Central memory CD4-positive, alpha-beta T cell (primary cell): ENCODE data around the gene KRTAP13-2.

ENCODE experiments used
- DNase-seq: peaks from one replicate; pipeline ENCODE4 v3.0.0; 2022
- total RNA-seq, 3 experiments: gene quantifications; one replicate each; lab custom pipeline; 2026; lab: John Stamatoyannopoulos, UW

Gene KRTAP13-2, protein sequence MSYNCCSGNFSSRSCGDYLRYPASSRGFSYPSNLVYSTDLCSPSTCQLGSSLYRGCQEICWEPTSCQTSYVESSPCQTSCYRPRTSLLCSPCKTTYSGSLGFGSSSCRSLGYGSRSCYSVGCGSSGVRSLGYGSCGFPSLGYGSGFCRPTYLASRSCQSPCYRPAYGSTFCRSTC
- 0 reads per million in 3 experiments for total RNA-seq

DNA sequence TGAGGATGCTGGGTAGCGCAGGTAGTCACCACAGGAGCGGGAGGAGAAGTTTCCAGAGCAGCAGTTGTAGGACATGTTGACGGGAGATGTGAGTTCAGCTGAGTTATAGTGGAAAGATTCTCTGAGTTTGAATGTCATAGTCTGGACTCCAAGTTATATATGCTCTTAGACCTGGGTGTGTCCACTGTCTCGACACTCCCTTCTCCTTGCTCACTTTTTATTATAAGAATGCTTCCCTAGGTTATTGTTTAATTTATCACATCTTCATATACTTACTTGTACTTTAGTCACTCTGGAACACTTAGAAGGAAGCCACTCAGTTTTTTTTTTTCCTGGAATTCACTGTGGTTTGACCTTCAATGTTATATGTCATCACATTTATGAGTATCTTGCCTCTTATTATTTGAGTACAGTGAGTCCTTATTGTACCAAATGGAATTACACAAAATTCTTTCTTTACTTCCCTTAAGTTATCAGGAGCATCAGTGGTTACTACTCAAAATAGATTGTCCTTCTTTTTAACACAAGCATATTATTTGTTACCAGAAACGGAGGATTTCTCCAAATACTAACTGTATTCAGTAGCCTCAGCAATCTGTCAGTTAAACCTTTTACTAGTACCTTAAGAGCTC lies at the start of gene KRTAP13-2:
Gene KRTAP13-2 (minus strand): TSS at position 133 of the 632 bp plus-strand sequence. CDS start 58 bp downstream, at position 75.
- DNase-seq, result no peak

DNA sequence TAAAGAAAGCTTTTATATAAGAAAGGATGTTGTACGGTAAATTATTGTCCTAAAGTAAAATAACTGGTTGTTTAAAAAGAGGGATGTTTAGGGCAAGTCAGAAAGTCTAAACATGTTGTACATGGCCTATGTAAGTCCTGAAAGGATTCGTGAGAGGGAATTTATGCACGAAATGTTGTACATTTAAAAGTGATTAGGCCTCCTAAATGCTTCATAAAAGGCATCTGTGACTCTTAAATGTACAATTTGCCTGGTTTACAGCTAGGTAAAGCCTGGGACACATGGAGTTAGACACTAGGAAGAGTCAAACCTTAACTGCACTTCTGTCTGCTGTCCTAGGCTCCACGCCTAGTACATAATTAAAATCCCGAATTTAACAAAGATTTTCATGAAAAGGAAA lies 43.9 kb upstream of the KRTAP13-2 start:
- no peak for DNase-seq

DNA sequence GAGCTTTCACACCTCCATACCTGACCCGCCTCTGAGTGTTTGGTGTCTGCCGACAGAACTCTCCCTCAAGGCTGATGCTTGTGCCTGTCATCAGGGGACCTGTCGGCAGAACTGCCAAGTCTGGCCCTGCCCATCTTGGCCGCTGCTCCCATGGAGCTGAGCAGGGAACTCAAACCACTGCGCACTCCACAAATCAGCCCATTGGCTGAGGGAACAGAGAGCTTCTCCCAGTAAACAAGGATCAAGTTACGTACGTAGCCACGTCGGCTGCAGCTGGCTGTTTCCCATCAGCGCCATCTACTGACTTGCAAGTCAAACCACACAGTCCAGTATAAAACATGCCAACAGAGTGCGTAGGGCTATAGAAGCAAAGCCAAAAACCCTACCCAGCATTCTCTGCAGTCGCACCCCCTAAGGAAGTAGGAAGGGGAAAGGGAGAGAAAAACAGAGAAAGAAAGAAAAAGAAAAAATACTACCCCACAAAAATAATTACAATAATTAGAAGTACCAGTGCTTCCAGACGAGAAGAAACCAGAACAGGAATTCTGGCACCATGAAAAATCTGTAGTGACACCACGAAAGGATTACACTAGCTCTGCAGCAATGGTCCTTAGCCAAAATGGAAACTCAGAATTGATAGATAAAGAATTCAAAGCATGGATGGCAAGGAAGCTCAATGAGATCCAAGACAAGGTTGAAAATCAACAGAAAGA lies 36.9 kb upstream of the KRTAP13-2 start:
- no peak for DNase-seq

DNA sequence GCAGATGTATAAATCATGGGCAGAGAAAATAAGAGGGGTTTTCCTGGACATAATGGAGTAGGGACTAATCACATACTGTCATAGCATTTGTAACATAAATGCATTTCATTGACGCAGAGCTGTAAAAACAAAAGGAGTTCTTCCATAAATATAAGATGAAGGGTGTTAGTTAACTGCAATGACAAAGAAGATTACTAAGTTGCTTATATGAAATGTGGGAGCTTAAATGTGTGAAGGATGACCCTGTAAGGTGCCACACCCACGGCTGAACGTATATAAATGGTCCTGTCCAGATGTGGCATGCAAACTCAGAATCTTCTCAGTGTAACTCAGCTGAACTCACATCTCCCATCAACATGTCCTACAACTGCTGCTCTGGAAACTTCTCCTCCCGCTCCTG lies 23.7 kb upstream of the KRTAP13-2 start, which contains the start of gene KRTAP13-1:
Gene KRTAP13-1 (plus strand): TSS at position 301 of the 400 bp plus-strand sequence. CDS start 56 bp downstream, at position 357.
- no peak for DNase-seq

DNA sequence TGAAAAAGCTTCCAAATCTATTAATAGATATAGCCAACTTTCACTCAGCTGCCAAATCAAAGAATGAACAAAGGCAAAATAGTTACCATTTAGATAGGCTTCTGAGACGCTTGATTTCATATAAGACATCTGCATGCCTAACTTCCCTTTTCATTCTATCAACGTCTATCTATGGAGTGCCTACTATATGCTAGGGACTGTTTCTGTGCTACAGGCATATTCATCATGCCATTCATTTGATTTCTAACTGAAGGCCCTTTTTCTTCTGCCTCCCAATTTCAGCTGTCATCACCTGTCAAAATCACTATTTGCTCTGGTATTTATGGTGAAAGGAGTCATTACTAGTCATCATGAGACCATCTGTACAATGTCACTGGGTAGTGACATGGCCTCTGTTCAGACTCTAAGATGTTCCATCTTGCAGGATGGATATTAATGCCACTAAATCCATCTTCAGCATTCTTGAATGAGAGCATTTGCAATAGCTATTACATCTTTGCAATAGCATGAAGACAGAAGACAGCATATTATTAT lies 19.5 kb upstream of the KRTAP13-2 start:
- DNase-seq, result no peak

DNA sequence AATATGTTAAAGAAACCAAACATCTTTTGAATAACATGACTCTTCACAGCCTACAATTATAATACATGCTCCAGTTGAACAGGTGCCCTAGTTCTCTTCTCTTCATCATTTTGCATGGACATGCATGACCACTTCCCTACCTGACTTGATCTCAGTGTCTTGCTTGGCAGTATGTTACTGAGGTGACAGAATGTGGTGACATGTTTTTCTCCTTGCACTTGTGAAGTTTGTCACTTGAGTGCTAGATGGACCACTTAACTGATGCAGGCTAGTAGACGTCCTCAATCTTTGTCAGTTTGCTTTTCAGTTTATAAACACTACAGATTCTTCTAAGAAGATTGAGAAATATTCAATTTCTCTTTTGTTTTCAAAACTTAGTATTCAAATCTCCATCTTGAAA lies 10.1 kb upstream of the KRTAP13-2 start:
- DNase-seq, result no peak

DNA sequence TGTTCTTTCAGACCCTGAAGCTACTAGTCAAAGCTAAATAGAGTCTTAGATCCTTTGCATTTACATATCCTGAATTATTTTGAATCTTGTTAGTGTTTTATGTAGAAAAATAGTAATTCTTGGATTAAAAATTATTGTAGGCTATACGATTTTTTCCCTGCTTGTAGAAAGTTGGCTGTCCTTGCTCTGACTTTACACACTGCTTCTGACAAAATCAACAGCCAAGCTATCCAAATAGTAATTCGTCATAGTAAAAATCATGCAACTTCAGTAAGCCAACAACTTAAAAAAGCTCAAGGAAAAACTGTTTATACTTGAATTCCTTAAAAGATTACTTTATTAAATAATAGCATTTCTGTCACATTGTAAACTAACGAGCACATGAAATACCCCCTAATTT lies 16.2 kb downstream of the KRTAP13-2 start:
- DNase-seq, result no peak

DNA sequence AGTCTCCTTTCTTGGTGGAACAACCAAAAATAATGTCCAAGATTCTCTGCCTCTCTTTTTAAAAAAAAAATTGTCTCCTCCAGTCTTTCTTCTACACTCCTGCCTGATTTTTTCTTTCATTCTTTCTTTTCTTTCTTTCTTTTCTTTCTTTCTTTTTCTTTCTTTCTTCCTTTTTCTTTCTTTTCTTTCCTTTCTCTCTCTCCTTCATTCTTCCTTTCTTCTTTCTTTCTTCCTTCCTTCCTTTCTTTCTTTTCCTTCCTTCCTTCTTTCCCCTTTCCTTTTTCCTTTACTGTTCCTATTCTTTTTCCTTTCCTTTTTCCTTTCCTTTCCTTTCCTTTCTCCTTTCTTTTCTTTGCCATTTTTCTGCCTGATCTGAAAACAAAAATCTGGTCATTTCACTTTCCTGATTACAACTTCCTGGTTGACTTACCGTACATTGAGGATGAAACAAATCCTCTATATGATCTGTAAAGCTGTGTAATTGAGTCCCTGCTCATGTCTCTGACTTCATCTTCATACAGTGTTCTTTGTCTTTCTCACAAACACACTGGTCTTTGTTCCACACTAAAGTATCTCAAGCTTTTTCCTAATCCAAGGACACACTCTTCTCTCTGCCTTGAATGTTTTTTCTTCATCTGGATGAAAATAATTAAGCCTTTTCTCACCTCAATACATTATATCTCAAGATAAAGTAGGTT lies 17.6 kb downstream of the KRTAP13-2 start:
- DNase-seq, result no peak

DNA sequence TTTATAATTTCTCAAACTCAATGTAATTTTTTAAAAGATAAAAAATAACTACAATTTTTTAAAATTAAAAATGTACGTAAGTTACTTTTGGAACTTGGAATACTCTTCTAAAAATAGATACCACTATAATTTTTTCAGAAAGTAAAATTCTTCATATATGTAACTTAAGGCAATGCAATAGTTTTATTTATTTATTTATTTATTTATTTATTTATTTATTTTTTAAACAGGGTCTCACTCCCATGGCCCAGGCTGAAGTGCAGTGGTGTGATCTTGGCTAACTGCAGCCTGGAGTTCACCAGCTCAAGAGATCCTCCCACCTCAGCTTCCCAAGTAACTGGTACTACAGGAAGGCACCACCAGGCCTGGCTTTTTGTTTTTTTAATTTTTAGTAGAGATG lies 20.5 kb downstream of the KRTAP13-2 start:
- no peak for DNase-seq

DNA sequence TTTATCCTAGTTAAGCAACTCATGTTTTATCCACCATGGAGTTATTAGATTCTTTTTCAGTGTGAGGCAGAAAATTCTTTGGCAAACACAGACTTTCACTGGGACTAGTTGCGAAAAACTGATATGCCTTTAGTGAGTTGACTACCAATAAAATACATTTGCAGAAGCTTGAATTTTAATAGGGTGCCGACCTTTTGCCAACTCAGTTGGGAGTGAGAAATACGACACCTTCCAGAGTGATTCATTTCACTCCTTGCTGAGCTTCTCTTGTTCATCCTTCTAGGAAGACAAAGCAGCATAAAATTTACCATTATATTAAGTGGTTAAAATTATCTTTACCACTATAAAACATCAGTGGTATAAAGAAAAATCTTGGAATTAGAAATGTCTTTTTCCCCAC lies 22.5 kb downstream of the KRTAP13-2 start:
- DNase-seq, result no peak

DNA sequence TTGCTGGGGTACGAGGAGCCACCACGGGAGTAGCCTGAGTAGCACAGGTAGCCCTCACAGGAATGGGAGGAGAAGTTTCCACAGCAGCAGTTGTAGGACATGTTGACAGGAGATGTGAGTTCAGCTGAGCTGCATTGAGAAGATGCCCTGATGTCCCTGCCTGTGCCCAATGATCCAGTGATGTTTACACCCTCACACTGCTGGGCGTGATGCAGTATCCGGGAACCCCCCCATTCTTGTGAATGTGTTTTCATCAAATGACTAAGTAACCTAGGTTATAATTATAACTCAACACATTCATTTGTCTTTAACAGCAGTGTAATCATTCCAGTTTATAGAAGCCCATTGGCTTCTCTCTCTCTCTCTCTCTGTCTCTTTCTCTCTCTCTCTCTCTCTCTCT lies 23.6 kb downstream of the KRTAP13-2 start, which contains the start of gene KRTAP23-1:
Gene KRTAP23-1 (minus strand): TSS at position 101 of the 400 bp plus-strand sequence. CDS start 0 bp downstream, at position 101.
- no peak for DNase-seq

DNA sequence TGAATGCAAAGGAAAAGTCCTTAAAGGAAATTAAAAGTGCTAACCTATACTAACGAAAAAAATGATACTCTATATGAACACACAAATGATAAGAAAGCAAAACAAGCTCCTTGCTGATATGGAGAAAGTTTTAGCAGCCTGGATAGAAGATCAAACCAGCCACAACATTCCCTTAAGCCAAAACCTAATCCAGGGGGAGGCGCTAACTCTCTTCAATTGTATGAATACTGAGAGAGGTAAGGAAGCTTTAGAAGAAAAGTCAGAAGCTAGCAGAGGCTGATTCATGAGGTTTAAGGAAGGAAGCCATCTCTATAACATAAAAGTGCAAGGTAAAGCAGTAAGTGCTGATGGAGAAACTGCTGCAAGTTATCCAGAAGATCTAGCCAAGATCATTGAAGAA lies 27.1 kb downstream of the KRTAP13-2 start:
- DNase-seq, result no peak

DNA sequence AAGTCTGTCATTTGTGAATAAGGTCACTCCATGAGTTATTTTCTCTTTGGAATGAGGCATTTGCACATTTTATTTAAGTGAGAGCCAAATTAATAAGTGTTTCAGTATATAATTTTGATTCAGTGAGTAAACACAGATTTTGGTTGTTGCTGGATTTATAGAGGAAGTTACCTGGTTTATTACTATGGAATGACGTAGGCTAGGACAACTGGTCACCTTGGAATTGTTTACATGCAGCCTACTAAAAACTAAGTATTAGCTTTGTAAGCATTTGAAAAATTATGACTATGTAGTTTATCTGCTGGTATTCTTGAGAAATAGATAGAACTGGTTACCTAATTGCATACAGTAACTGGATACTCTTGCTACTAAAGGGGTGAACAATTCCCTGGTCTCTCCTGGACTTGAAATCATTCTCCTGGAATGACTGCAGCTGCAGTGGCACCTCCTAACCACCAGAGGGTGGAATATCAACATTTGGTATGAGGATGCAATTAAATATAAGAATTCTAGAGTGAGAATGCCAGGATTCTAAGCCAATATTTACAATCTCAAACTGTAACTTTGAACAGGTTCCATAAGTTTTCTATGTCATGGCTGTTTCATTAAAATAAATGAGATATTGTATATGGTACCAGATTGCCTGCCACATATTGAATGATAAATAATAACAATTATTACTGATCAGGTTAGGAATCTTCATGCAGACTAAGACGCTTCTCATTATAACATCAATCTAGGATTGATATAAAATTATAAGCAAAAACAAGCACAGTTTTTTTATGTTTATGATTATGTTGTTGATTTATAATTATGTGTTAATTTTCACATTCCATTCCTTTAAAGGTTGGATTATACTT lies 31.1 kb downstream of the KRTAP13-2 start:
- peak; percentile 2 for DNase-seq

DNA sequence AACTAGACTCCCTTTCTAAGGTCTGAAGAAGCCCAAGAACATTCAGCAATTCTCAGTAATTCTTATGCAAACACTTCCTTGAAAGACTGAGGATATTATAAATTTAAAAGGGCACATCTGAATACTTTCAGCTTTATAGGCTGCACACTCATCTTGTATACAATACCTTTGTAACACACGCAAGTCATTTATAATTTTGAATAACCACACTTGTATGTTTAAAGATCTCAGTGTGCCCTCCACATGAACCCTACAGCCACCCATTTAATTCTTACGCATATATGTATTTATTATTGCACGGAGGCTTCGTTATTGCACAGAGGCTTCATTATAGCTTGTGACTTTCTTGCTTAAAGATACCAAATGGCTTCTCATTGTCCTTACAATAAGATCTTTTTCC lies 33.4 kb downstream of the KRTAP13-2 start:
- DNase-seq, result no peak

DNA sequence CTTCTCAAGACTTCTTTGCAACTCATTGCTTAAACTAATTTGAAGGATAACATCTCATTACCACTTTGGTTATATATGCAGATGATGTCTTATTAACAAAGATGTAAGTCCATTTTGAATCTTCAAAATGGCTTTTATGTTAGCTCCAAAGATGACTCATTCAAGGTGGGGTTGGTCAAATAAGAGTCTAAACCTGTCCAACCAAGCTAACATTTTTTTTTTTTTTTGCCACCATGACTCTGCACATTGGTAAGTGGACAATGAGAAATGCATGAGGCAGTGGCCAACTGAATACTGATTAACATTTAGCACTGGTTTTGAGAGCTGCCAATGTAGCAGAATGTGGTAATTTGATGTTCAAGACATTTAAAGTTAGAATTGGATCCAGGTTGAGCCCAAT lies 34.3 kb downstream of the KRTAP13-2 start:
- DNase-seq, result no peak

DNA sequence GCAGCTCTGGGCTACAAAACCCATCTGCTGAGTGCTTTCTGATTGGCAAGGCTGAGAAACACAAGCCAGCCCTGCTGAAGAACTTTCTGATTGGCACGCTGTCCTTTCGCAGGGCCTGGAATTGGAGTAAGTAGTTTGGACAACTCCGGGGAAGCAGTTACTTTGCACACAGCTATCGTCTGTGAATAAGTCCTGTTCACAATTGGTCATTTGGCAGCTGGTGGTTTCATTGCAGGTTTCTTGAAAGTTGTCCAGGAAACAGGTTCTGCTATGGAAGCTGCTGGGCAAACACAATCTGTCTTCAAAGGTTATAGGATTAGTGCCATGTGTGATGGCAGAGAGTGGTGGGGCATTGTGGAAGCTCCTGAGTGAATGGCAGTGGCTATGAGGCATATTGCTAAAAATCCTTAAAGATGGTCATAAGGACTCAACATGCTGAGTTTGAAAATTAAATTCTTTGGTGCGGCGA lies 34.8 kb downstream of the KRTAP13-2 start, which contains the start of gene KRTAP27-1:
Gene KRTAP27-1 (minus strand): TSS at position 419 of the 469 bp plus-strand sequence. CDS start 26 bp downstream, at position 393.
- DNase-seq, result no peak

DNA sequence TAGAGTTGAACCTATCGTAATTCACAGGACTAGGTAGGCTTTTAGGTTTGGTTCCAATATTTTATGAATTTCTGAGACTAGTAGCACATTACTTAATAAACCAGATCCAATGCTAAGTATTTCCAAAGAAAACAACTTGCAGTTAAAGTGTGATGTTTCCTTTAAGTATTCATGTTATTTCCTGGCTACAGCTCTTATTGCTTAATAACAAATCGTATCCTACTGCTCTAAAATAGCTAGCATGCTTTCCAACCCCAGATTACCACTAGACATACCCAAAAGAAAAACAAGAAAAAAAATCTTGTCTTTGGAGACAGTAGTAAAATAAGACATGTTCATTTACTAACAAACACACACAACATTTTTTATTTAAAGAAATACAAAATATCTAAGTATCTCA lies 35.5 kb downstream of the KRTAP13-2 start:
- DNase-seq, result no peak

DNA sequence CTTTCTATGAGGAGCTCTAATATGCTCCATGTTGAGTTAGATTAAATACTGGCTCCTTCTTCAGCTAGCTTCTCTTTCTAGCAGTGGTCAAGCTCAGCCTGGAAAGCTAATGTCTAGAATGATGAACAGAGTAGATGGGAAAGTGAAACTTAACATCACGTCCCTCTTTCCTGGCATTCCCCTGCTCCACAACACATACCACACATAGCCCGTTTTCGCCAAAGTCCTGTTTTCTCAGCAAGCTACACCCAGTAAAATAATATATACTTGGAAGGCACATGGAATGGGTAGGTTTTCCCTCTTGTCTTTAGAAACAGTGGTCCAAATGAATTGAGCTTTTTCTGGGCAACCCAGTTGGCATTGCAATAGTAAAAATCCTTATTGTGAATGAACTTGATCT lies 38.3 kb downstream of the KRTAP13-2 start:
- DNase-seq, result no peak

DNA sequence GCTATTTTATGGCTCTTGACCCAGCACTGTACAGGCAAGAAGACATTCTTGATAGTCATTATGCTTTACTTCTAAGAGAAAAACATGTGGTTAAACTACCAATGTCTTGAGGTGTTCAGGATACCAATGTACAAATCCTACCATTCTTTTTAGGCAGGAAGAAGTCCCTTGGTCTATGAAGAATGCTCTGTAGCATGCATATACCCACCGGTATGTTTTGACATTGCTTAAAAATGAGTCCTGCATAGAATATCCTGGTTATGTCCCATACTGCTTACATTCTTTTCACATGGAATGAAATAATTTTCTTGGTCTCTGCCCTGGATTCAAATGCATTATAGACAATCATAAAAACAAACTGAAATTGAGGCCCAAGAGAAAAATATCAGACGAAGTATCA lies 39.4 kb downstream of the KRTAP13-2 start:
- no peak for DNase-seq

DNA sequence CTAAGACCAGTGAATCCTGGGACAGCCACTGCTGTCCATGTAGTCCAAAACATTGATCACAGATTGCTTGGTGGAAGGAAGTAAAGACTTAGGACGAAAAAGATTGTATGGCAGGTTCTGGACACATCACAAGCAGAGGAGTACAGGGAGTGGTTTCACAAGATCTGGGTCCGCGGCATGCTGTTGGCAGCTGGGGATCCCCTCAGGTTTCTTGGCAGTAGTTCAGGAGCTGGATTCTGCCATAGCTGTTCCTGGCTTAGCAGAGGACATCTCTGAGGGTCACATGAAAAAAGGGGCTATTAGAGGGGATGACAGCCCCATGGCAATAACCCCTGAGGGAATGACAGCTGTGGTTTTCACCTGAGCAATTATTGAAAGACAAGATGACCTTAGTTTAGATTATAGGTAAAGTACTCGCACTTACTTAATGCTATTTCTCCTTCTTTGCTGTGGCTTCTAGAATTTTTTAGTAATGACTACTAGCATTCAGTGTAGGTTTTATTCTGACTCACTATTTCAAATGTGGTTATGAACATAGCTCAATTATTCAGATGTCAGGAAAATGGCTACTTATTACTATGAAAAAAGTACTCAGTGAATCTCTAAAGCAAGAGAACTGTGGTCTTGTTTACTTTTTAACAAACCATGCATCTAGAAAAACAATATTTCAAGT lies 42.7 kb downstream of the KRTAP13-2 start:
- DNase-seq, result no peak

DNA sequence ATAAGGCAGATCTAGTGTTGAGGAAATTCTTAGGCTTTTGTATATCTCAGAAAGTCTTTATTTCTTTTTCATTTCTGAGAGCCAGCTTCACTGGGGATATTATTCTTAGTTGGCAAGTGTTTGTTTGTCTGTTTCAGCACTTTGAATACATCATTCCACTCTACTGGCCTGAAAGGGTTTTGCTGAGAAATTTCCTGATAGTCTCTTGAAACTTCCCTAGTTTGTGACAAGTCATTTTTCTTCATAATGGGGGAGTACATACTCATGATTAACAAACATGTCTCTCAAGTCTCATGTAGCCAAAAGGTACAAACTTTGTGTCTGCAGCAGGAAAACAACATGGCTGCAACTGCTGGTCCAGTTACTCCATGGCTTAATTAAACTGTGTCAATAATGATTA lies 45.7 kb downstream of the KRTAP13-2 start:
- DNase-seq, result no peak
